Natural killer cell (primary cell): ENCODE results near the gene SPATA20. TPM values are rescaled to one million over a fixed set of nuclear protein-coding genes. Genes with fewer than 3 reads are reported as not detected.

Experiments
- ATAC-seq, 3 donors: fragments of 150-1000 bp in 2 of 3; fragments of 200-7000 bp in 1 of 3; cut with Tn5 transposase; 1 replicate in 1 of 3; 2 replicates in 2 of 3; pipeline ENCODE4 v1.10.0; 2021; ENCODE audit warnings: mild to moderate bottlenecking in 2 of 3, moderate library complexity in 2 of 3
- DNase-seq, 2 donors: peaks; one replicate each; pipeline versions ENCODE4 v3.0.0 to v3.0.0-alpha.2; 2013 to 2021; ENCODE audit warnings: mixed read lengths in 1 of 2
- H3K27ac ChIP-seq: one replicate; pipeline ENCODE4 v1.5.1; 2013; ENCODE audit warnings: mild to moderate bottlenecking, low read length
- H3K27me3 ChIP-seq: one replicate; pipeline ENCODE4 v1.6.1; 2013; ENCODE audit warnings: low read length; ENCODE audit not compliant: control insufficient read depth, insufficient read depth
- H3K36me3 ChIP-seq: one replicate; pipeline ENCODE4 v1.6.1; 2013; ENCODE audit warnings: low read length; ENCODE audit not compliant: control insufficient read depth, insufficient read depth
- H3K4me1 ChIP-seq: one replicate; pipeline ENCODE4 v1.6.1; 2013; ENCODE audit warnings: low read length; ENCODE audit not compliant: control insufficient read depth, insufficient read depth
- H3K4me3 ChIP-seq: one replicate; pipeline ENCODE4 v1.5.1; 2013; ENCODE audit warnings: low read length
- H3K9me3 ChIP-seq: one replicate; pipeline ENCODE4 v1.6.1; 2013; ENCODE audit warnings: low read length; ENCODE audit not compliant: control insufficient read depth, insufficient read depth
- H3K27ac Mint-ChIP-seq, 2 donors: one replicate each; pipeline ENCODE4 v1.8.0; 2022; ENCODE audit warnings: mild to moderate bottlenecking in 2 of 2, mixed read lengths in 2 of 2, moderate library complexity in 1 of 2
- H3K27me3 Mint-ChIP-seq, 2 donors: one replicate each; pipeline ENCODE4 v1.8.0; 2022; ENCODE audit warnings: low read depth in 2 of 2, mixed read lengths in 2 of 2
- H3K36me3 Mint-ChIP-seq: one replicate; pipeline ENCODE4 v1.8.0; 2022; ENCODE audit warnings: mixed read lengths
- H3K4me1 Mint-ChIP-seq, 2 donors: one replicate each; pipeline ENCODE4 v1.8.0; 2022; ENCODE audit warnings: mixed read lengths in 2 of 2
- H3K4me3 Mint-ChIP-seq: one replicate; pipeline ENCODE4 v1.8.0; 2022; ENCODE audit warnings: mild to moderate bottlenecking, moderate library complexity, mixed read lengths
- H3K9me3 Mint-ChIP-seq, 2 donors: one replicate each; pipeline ENCODE4 v1.8.0; 2022; ENCODE audit warnings: mixed read lengths in 2 of 2
- WGBS: methylation state at CpG from one replicate; pipeline ENCODE4 v1.1.7; 2013; ENCODE audit warnings: missing lambda C conversion rate; ENCODE audit not compliant: insufficient coverage; 5-methylcytosine and 5-hydroxymethylcytosine counted together
- intact Hi-C: fragments of 100-400 bp; cut with micrococcal nuclease; formaldehyde crosslinking; loops from one replicate; pipeline ENCODE4 v1.14.2; 2022
- total RNA-seq, 4 donors: library from RNA; stranded (reverse); fragments of 120-200 nt in 1 of 4; gene quantifications; one replicate each; pipeline versions ENCODE4 v1.2.3 to v1.2.4, GENCODE V29; 2013 to 2022
- TF ChIP-seq, protein P1 (sequence below): fragments of 200-600 bp; IDR thresholded peaks from one replicate; pipeline ENCODE4 v1.8.0; 2022; ENCODE audit warnings: antibody characterized with exemption

Gene SPATA20
- total RNA-seq, 3 donors from 2014 or later (not counting 1 experiment from before 2014, with no cell fraction given) = 30.7 to 45.5 (median 32.5) TPM

GRCh38 chr17:50541716-50542688 is 5.0 kb upstream of the SPATA20 start:
- Histone ChIP-seq H3K36me3 (no peaks in the 10 kb centered on the region), H3K27me3 (no peaks in the 10 kb centered on the region), H3K27ac (no peak overlapping the region), H3K9me3 (no peaks in the 10 kb centered on the region), H3K4me1 (peaks cover 23% of the 10 kb centered on the region), H3K4me3 (peak overlapping the region; percentile 67)
- 2% methylated on average over 82 of the region's 82 CpGs for WGBS
- Mint-ChIP-seq H3K9me3 (no peaks in the 10 kb centered on the region), H3K4me3 (peak overlapping the region; percentile 85), H3K36me3 (no peaks in the 10 kb centered on the region), H3K27ac (peak overlapping the region; percentile 48 to 50), H3K4me1 (peaks cover 20 to 26% of the 10 kb centered on the region in 2 donors), H3K27me3 (peaks cover 12 to 20% of the 10 kb centered on the region in 2 donors)
- intact Hi-C loops = loop anchor here (5.0 to 10.0 kb wide), 2 partner anchors 65 to 143 kb away; partner anchors contain the start of gene RSAD1
- ATAC-seq = peak; percentile 83 to 89 (median 86)
- TF ChIP-seq, protein P1, sequence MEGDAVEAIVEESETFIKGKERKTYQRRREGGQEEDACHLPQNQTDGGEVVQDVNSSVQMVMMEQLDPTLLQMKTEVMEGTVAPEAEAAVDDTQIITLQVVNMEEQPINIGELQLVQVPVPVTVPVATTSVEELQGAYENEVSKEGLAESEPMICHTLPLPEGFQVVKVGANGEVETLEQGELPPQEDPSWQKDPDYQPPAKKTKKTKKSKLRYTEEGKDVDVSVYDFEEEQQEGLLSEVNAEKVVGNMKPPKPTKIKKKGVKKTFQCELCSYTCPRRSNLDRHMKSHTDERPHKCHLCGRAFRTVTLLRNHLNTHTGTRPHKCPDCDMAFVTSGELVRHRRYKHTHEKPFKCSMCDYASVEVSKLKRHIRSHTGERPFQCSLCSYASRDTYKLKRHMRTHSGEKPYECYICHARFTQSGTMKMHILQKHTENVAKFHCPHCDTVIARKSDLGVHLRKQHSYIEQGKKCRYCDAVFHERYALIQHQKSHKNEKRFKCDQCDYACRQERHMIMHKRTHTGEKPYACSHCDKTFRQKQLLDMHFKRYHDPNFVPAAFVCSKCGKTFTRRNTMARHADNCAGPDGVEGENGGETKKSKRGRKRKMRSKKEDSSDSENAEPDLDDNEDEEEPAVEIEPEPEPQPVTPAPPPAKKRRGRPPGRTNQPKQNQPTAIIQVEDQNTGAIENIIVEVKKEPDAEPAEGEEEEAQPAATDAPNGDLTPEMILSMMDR = peak; percentile 60
- peak; percentile 81 to 89 for DNase-seq

- H3K27ac Mint-ChIP-seq = peak overlapping the region in 1 of 2 donors; percentile 50
- no peaks in the 10 kb centered on the region for H3K9me3 Mint-ChIP-seq
- Histone ChIP-seq H3K4me3 (no peak overlapping the region), H3K27me3 (no peaks in the 10 kb centered on the region), H3K9me3 (no peaks in the 10 kb centered on the region), H3K36me3 (no peaks in the 10 kb centered on the region), H3K4me1 (peaks cover 33% of the 10 kb centered on the region), H3K27ac (no peak overlapping the region)
- intact Hi-C loops = loop anchor here (5.0 to 10.0 kb wide), 2 partner anchors 66 to 142 kb away; partner anchors contain the start of gene RSAD1
- peak overlapping the region; percentile 85 for H3K4me3 Mint-ChIP-seq
- TF ChIP-seq, protein P1 = no peak
- H3K36me3 Mint-ChIP-seq = no peaks in the 10 kb centered on the region
- peaks cover 12 to 20% of the 10 kb centered on the region in 2 donors for H3K27me3 Mint-ChIP-seq
- H3K4me1 Mint-ChIP-seq = peaks cover 20 to 27% of the 10 kb centered on the region in 2 donors
- ATAC-seq (no peak), DNase-seq (no peak)
- WGBS = 90% methylated on average over 16 of the region's 16 CpGs
These were observed 3.9 kb upstream of the SPATA20 start for GRCh38 chr17:50542795-50543774.

DNA sequence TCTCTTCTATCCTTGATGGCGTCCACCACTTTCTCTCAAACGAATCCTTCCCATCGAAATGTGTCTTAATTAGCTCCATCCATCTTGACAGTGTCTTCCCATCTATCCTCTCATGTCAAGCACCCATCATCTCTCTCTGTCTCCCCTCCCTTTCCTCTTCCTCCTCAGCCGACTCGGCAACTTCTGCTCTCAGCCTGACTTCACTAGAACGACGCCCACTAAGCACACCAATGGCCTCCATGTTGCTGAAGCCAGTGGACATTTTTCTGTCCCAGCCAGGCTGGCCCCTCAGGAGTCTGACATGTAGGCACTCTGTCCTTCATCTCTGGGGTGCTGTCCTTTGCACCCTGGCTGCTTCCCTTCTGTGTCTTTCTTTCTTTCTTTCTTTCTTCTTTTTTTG is 2.5 kb upstream of the SPATA20 start:
- 53% methylated on average over 7 of the region's 7 CpGs for WGBS
- Mint-ChIP-seq H3K27me3 (peaks cover 12 to 20% of the 10 kb centered on the region in 2 donors), H3K36me3 (no peaks in the 10 kb centered on the region), H3K4me1 (peaks cover 20 to 27% of the 10 kb centered on the region in 2 donors), H3K9me3 (no peaks in the 10 kb centered on the region), H3K4me3 (peak overlapping the region; percentile 61), H3K27ac (no peak overlapping the region)
- H3K4me3 ChIP-seq = no peak overlapping the region
- peaks cover 33% of the 10 kb centered on the region for H3K4me1 ChIP-seq
- TF ChIP-seq, protein P1 = no peak
- no peaks in the 10 kb centered on the region for H3K36me3 ChIP-seq
- no peaks in the 10 kb centered on the region for H3K9me3 ChIP-seq
- no peak overlapping the region for H3K27ac ChIP-seq
- intact Hi-C loops = loop anchor here (5.0 to 10.0 kb wide), 2 partner anchors 67 to 140 kb away; partner anchors contain the start of gene RSAD1
- H3K27me3 ChIP-seq = no peaks in the 10 kb centered on the region
- DNase-seq (no peak), ATAC-seq (no peak)
